Measurements from ENCODE around the gene EEPD1. TPM values are rescaled to one million over a fixed set of nuclear protein-coding genes. Genes with fewer than 3 reads are reported as not detected.

EEPD1 gene
- total and polyA plus RNA-seq, 2 donors (not counting 3 experiments of a cell fraction or from before 2014, with no cell fraction given): 0.40 to 0.42 TPM

DNA sequence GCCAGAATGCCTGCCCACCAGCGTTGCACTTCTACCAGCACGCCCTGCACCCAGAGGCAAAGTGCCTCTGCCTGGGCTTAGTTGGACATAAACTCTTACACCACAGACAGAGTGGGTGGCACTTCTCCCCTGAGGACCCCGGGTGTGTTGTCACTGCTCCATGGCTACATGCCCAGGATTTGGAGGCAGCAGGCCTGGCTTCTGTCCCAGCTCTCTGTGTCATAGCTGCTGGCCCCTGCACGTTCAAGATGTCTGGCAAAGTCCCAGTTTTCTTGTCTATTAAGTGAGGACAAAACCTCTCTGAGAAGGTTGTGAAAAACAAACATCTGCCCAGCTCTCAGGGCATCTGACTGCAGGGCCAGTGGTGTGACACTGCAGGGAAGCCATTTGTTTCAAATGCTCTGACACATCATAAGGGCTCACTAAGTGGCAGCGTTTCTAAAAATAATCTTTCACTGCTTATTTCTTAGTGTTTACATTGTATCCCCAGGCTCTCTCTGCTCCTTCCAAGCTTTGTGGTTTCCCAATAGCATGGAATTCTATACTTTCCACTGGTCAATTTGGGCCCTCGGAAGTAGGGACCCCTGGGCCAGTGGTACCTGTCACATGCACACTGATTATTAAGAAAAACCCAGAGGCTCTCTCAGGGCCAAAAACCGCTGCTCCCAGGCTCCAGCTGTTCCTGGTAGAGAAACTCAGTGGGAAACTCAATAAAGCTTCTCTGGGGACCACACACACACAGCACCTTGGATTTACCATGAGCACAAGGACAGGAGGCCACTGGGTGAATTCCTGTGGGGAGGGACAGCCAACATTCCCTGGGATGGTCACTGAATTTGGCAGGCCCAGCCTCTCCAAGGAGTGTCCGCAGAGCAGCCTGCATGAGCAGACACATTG is 150.4 kb downstream of the EEPD1 start:
- Histone ChIP-seq H3K9me3 (replicated peaks; ENCODE audit: control insufficient read depth, insufficient read depth, low read length) (no peaks in the 10 kb centered on the region), H3K36me3 (ENCODE audit: control insufficient read depth in 2 of 2, extremely low read depth in 1 of 2, insufficient read depth in 2 of 2, low read length in 2 of 2) (no peaks in the 10 kb centered on the region), H3K4me2 (ENCODE audit: insufficient read depth, low read length) (peak overlapping the region; percentile 0), H3K9me1 (replicated peaks; ENCODE audit: control insufficient read depth, extremely low read depth, insufficient read depth, low read length) (no peaks in the 10 kb centered on the region), H3K27ac (ENCODE audit: insufficient read depth, low read depth, low read length) (peak overlapping the region; percentile 33), H4K20me1 (replicated peaks; ENCODE audit: control insufficient read depth, extremely low read depth, insufficient read depth, low read length) (no peaks in the 10 kb centered on the region), H3K4me3 (replicated peaks in 1 of 3; ENCODE audit: insufficient read depth in 1 of 3, low read depth in 1 of 3, low read length in 3 of 3) (no peak overlapping the region), H3K27me3 (ENCODE audit: control insufficient read depth in 2 of 2, insufficient read depth in 2 of 2, low read length in 2 of 2) (no peaks in the 10 kb centered on the region), H3K9ac (replicated peaks; ENCODE audit: extremely low read depth, insufficient read depth, low read length) (no peak overlapping the region), H3K79me2 (ENCODE audit: control insufficient read depth, insufficient read depth, low read length) (no peaks in the 10 kb centered on the region), H2AFZ (ENCODE audit: low read depth, low read length) (no peak overlapping the region), H3K4me1 (ENCODE audit: control insufficient read depth, extremely low read depth, insufficient read depth, low read length) (peaks cover 28% of the 10 kb centered on the region)
- peak; percentile 54 for DNase-seq (ENCODE audit: low read depth, low spot score)
- ChIA-PET CTCF (interaction anchor here (0.7 to 11.7 kb wide), 4 partner anchors 11 to 386 kb away, joined by 3 to 115 read pairs (median 16); no protein-coding TSS in a partner anchor), POLR2A (no interaction called here)
- dilution Hi-C loops (cut with MboI; ENCODE audit: extremely low pct_ligation_motif_present, low sequenced_read_pairs) (no loop called here), intact Hi-C loops (cut with micrococcal nuclease) (no loop called here)
- peak; percentile 81 for FAIRE-seq
- no TSS peak for BruUV-seq (replicated peaks)
- peak; percentile 11 for TF ChIP-seq FOS (IDR thresholded peaks at IDR 0.05; ENCODE audit: borderline replicate concordance, insufficient read depth, low read length)
- no peak for TF ChIP-seq POLR2AphosphoS5 (IDR thresholded peaks at IDR 0.05; ENCODE audit: insufficient read depth, low read depth, low read length)

DNA sequence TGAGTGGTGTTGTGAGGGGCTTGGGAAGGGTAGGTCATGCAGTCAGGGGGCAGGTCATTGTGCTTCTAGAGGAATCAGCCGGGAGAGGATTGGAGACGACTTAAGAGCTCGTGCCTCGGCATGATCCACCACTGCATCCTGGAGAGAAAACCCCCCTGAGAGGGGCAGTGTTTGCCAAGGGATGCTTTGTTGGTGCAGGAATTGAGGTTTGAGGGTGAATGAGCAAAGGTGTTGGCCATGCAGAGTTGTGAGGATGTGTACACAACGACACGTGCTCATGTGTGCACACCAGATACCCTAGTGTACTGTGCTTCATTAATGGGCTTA is 151.0 kb downstream of the EEPD1 start:
- ChIA-PET POLR2A (no interaction called here), CTCF (interaction anchor here (1.5 to 11.7 kb wide), 2 partner anchors 13 to 319 kb away, joined by 4 to 115 read pairs; no protein-coding TSS in a partner anchor)
- peaks cover 28% of the 10 kb centered on the region for H3K4me1 ChIP-seq (ENCODE audit: control insufficient read depth, extremely low read depth, insufficient read depth, low read length)
- no peaks in the 10 kb centered on the region for H3K27me3 ChIP-seq (ENCODE audit: control insufficient read depth in 2 of 2, insufficient read depth in 2 of 2, low read length in 2 of 2)
- no peaks in the 10 kb centered on the region for H3K36me3 ChIP-seq (ENCODE audit: control insufficient read depth in 2 of 2, extremely low read depth in 1 of 2, insufficient read depth in 2 of 2, low read length in 2 of 2)
- no peaks in the 10 kb centered on the region for H3K79me2 ChIP-seq (ENCODE audit: control insufficient read depth, insufficient read depth, low read length)
- H3K9ac ChIP-seq (replicated peaks; ENCODE audit: extremely low read depth, insufficient read depth, low read length): no peak overlapping the region
- no peak overlapping the region for H3K4me2 ChIP-seq (ENCODE audit: insufficient read depth, low read length)
- DNase-seq (ENCODE audit: low read depth, low spot score) (no peak), FAIRE-seq (no peak)
- no peak for TF ChIP-seq FOS (IDR thresholded peaks at IDR 0.05; ENCODE audit: borderline replicate concordance, insufficient read depth, low read length)
- TF ChIP-seq, protein P1, sequence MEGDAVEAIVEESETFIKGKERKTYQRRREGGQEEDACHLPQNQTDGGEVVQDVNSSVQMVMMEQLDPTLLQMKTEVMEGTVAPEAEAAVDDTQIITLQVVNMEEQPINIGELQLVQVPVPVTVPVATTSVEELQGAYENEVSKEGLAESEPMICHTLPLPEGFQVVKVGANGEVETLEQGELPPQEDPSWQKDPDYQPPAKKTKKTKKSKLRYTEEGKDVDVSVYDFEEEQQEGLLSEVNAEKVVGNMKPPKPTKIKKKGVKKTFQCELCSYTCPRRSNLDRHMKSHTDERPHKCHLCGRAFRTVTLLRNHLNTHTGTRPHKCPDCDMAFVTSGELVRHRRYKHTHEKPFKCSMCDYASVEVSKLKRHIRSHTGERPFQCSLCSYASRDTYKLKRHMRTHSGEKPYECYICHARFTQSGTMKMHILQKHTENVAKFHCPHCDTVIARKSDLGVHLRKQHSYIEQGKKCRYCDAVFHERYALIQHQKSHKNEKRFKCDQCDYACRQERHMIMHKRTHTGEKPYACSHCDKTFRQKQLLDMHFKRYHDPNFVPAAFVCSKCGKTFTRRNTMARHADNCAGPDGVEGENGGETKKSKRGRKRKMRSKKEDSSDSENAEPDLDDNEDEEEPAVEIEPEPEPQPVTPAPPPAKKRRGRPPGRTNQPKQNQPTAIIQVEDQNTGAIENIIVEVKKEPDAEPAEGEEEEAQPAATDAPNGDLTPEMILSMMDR (IDR thresholded peaks at IDR 0.05; ENCODE audit: extremely low read depth in 1 of 2, insufficient read depth in 1 of 2, low read depth in 1 of 2, low read length in 2 of 2): no peak
- TF ChIP-seq GATA2 (IDR thresholded peaks at IDR 0.05; ENCODE audit: insufficient read depth, insufficient read length, low read depth, low read length): no peak
- no peak for TF ChIP-seq POLR2AphosphoS5 (IDR thresholded peaks at IDR 0.05; ENCODE audit: insufficient read depth, low read depth, low read length)
- TF ChIP-seq, protein P2, sequence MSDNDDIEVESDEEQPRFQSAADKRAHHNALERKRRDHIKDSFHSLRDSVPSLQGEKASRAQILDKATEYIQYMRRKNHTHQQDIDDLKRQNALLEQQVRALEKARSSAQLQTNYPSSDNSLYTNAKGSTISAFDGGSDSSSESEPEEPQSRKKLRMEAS (IDR thresholded peaks at IDR 0.05; ENCODE audit: insufficient read depth, insufficient read length): no peak
- no peak for TF ChIP-seq JUN (IDR thresholded peaks at IDR 0.05; ENCODE audit: borderline replicate concordance, insufficient read depth, insufficient read length, low read depth)
- no peak for TF ChIP-seq POLR2A (IDR thresholded peaks at IDR 0.05; ENCODE audit: low read depth, low read length)
- no peak for TF ChIP-seq EZH2 (IDR thresholded peaks at IDR 0.05; ENCODE audit: borderline replicate concordance, low read depth, low read length, severe bottlenecking)
- no peak for TF ChIP-seq MYC (IDR thresholded peaks at IDR 0.05; ENCODE audit: low read depth, low read length)
- no peak overlapping the region for H3K27ac ChIP-seq (ENCODE audit: insufficient read depth, low read depth, low read length)
- intact Hi-C loops (cut with micrococcal nuclease): no loop called here
- H2AFZ ChIP-seq (ENCODE audit: low read depth, low read length): no peak overlapping the region
- dilution Hi-C loops (cut with MboI; ENCODE audit: extremely low pct_ligation_motif_present, low sequenced_read_pairs): no loop called here
- no peaks in the 10 kb centered on the region for H3K9me3 ChIP-seq (replicated peaks; ENCODE audit: control insufficient read depth, insufficient read depth, low read length)
- H4K20me1 ChIP-seq (replicated peaks; ENCODE audit: control insufficient read depth, extremely low read depth, insufficient read depth, low read length): no peaks in the 10 kb centered on the region
- H3K9me1 ChIP-seq (replicated peaks; ENCODE audit: control insufficient read depth, extremely low read depth, insufficient read depth, low read length): no peaks in the 10 kb centered on the region
- BruUV-seq (replicated peaks): no TSS peak
- H3K4me3 ChIP-seq (replicated peaks in 1 of 3; ENCODE audit: insufficient read depth in 1 of 3, low read depth in 1 of 3, low read length in 3 of 3): no peak overlapping the region
